ENCODE data around the gene ESYT2.

Gene ESYT2

GRCh38 chr7:158834878-158835784 is 5.8 kb upstream of the ESYT2 start:
- WGBS (ENCODE audit: insufficient coverage), result 91% methylated on average over 16 of the region's 21 CpGs
- Histone ChIP-seq H3K36me3 (ENCODE audit: control insufficient read depth in 4 of 4, insufficient read depth in 4 of 4, low read length in 3 of 4) (no peaks in the 10 kb centered on the region), H3K27ac (ENCODE audit: insufficient read depth in 1 of 2, low read depth in 1 of 2, low read length in 2 of 2, poor library complexity in 1 of 2, severe bottlenecking in 2 of 2) (no peak overlapping the region), H3K27me3 (replicated peaks in 2 of 5; ENCODE audit: control insufficient read depth in 4 of 5, insufficient read depth in 5 of 5, low read length in 4 of 5) (no peaks in the 10 kb centered on the region), H3K4me3 (ENCODE audit: control insufficient read depth in 1 of 7, extremely low read depth in 1 of 7, insufficient read depth in 4 of 7, low read depth in 2 of 7, low read length in 6 of 7) (no peak overlapping the region), H3K4me1 (ENCODE audit: control extremely low read depth in 1 of 4, control insufficient read depth in 4 of 4, insufficient read depth in 4 of 4, low read length in 3 of 4) (peaks cover 6 to 12% (median 9%) of the 10 kb centered on the region in 4 experiments), H3K9me3 (ENCODE audit: control extremely low read depth in 1 of 5, control insufficient read depth in 4 of 5, insufficient read depth in 2 of 5, low read depth in 1 of 5, low read length in 4 of 5) (no peaks in the 10 kb centered on the region)
- ChIA-PET POLR2A (no interaction called here), CTCF (interaction anchor here (0.8 to 1.3 kb wide), 2 partner anchors 16 to 24 kb away, joined by 3 to 5 read pairs; no protein-coding TSS in a partner anchor)
- no peak for DNase-seq

DNA sequence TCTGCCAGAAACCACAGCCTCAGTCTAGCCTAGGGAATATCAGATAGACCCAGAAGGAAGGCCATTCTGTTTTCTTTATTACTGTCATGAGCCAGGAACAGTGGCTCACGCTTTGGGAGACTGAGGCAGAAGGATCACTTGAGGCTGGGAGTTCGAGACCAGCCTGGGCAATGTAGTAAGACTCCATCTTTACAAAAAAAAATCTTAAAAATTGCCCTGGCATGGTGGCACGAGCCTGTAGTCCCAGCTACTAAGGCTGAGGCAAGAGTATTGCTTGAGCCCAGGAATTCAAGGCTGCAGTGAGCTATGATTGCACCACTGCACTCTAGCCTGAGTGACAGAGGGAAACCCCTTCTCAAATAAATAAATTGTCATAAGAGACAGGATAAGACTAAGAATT is 3.7 kb upstream of the ESYT2 start:
- CTCF ChIA-PET, result interaction anchor here (1.4 kb wide), 1 partner anchor 10 kb away, joined by 4 read pairs; no protein-coding TSS in a partner anchor
- no peaks in the 10 kb centered on the region for H3K36me3 ChIP-seq (ENCODE audit: control insufficient read depth in 4 of 4, insufficient read depth in 4 of 4, low read length in 3 of 4)
- no peaks in the 10 kb centered on the region for H3K9me3 ChIP-seq (ENCODE audit: control extremely low read depth in 1 of 5, control insufficient read depth in 4 of 5, insufficient read depth in 2 of 5, low read depth in 1 of 5, low read length in 4 of 5)
- no peak overlapping the region for H3K27ac ChIP-seq (ENCODE audit: insufficient read depth in 1 of 2, low read depth in 1 of 2, low read length in 2 of 2, poor library complexity in 1 of 2, severe bottlenecking in 2 of 2)
- peaks cover 7 to 18% (median 12%) of the 10 kb centered on the region in 4 experiments for H3K4me1 ChIP-seq (ENCODE audit: control extremely low read depth in 1 of 4, control insufficient read depth in 4 of 4, insufficient read depth in 4 of 4, low read length in 3 of 4)
- WGBS (ENCODE audit: insufficient coverage), result 100% methylated on average over 3 of the region's 3 CpGs
- POLR2A ChIA-PET, result no interaction called here
- DNase-seq, result no peak
- H3K4me3 ChIP-seq (ENCODE audit: control insufficient read depth in 1 of 7, extremely low read depth in 1 of 7, insufficient read depth in 4 of 7, low read depth in 2 of 7, low read length in 6 of 7), result no peak overlapping the region
- no peaks in the 10 kb centered on the region for H3K27me3 ChIP-seq (replicated peaks in 2 of 5; ENCODE audit: control insufficient read depth in 4 of 5, insufficient read depth in 5 of 5, low read length in 4 of 5)

GRCh38 chr7:158831738-158832091 is 2.4 kb upstream of the ESYT2 start:
- Histone ChIP-seq H3K27me3 (replicated peaks in 2 of 5; ENCODE audit: control insufficient read depth in 4 of 5, insufficient read depth in 5 of 5, low read length in 4 of 5) (no peaks in the 10 kb centered on the region), H3K9me3 (ENCODE audit: control extremely low read depth in 1 of 5, control insufficient read depth in 4 of 5, insufficient read depth in 2 of 5, low read depth in 1 of 5, low read length in 4 of 5) (no peaks in the 10 kb centered on the region), H3K4me3 (ENCODE audit: control insufficient read depth in 1 of 7, extremely low read depth in 1 of 7, insufficient read depth in 4 of 7, low read depth in 2 of 7, low read length in 6 of 7) (no peak overlapping the region), H3K36me3 (ENCODE audit: control insufficient read depth in 4 of 4, insufficient read depth in 4 of 4, low read length in 3 of 4) (peaks cover 0 to under 1% (median 0%) of the 10 kb centered on the region in 4 experiments), H3K4me1 (ENCODE audit: control extremely low read depth in 1 of 4, control insufficient read depth in 4 of 4, insufficient read depth in 4 of 4, low read length in 3 of 4) (peaks cover 11 to 29% (median 22%) of the 10 kb centered on the region in 4 experiments), H3K27ac (ENCODE audit: insufficient read depth in 1 of 2, low read depth in 1 of 2, low read length in 2 of 2, poor library complexity in 1 of 2, severe bottlenecking in 2 of 2) (no peak overlapping the region)
- POLR2A ChIA-PET, result no interaction called here
- no peak for DNase-seq
- 90% methylated on average over 3 of the region's 6 CpGs for whole genome bisulfite sequencing (ENCODE audit: insufficient coverage)
- CTCF ChIA-PET, result interaction anchor here (1.1 to 3.8 kb wide), 3 partner anchors 10 to 48 kb away, joined by 3 to 12 read pairs (median 5); no protein-coding TSS in a partner anchor

GRCh38 chr7:158830211-158830723 is 958 bp upstream of the ESYT2 start:
- CTCF ChIA-PET, result interaction anchor here (0.7 to 3.8 kb wide), 9 partner anchors 10 to 55 kb away, joined by 3 to 12 read pairs (median 3); no protein-coding TSS in a partner anchor
- WGBS (ENCODE audit: insufficient coverage), result under 1% methylated on average over 13 of the region's 14 CpGs
- H3K27ac ChIP-seq (ENCODE audit: insufficient read depth in 1 of 2, low read depth in 1 of 2, low read length in 2 of 2, poor library complexity in 1 of 2, severe bottlenecking in 2 of 2), result peak overlapping the region; percentile 84 to 93
- POLR2A ChIA-PET, result interaction anchor here (0.6 to 1.3 kb wide), 2 partner anchors 13 to 1528 kb away, joined by 3 read pairs; no protein-coding TSS in a partner anchor
- H3K4me1 ChIP-seq (ENCODE audit: control extremely low read depth in 1 of 4, control insufficient read depth in 4 of 4, insufficient read depth in 4 of 4, low read length in 3 of 4), result peaks cover 21 to 40% (median 31%) of the 10 kb centered on the region in 4 experiments
- no peak for DNase-seq
- H3K27me3 ChIP-seq (replicated peaks in 2 of 5; ENCODE audit: control insufficient read depth in 4 of 5, insufficient read depth in 5 of 5, low read length in 4 of 5), result no peaks in the 10 kb centered on the region
- no peaks in the 10 kb centered on the region for H3K9me3 ChIP-seq (ENCODE audit: control extremely low read depth in 1 of 5, control insufficient read depth in 4 of 5, insufficient read depth in 2 of 5, low read depth in 1 of 5, low read length in 4 of 5)
- H3K36me3 ChIP-seq (ENCODE audit: control insufficient read depth in 4 of 4, insufficient read depth in 4 of 4, low read length in 3 of 4), result peaks cover 0 to 7% (median 0%) of the 10 kb centered on the region in 4 experiments
- H3K4me3 ChIP-seq (ENCODE audit: control insufficient read depth in 1 of 7, extremely low read depth in 1 of 7, insufficient read depth in 4 of 7, low read depth in 2 of 7, low read length in 6 of 7), result peak overlapping the region; percentile 65 to 92 (median 89)

DNA sequence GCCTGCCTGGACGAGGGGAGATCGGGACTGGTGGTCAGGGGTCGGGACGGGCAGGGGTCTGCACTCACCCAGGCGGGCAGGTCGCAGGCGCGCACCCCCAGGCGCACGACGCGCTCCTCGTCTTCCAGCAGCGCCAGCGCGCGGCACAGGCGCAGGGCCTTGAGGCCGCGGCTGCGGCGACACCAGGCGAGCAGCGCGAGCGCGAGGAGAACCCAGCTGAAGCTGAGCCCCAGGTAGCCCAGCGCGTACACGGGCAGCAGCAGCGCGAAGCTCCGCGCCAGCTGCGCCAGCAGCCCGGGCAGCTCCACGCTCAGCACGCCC is 328 bp downstream of the ESYT2 start:
- H3K36me3 ChIP-seq (ENCODE audit: control insufficient read depth in 4 of 4, insufficient read depth in 4 of 4, low read length in 3 of 4), result peaks cover 0 to 7% (median 0%) of the 10 kb centered on the region in 4 experiments
- no peaks in the 10 kb centered on the region for H3K9me3 ChIP-seq (ENCODE audit: control extremely low read depth in 1 of 5, control insufficient read depth in 4 of 5, insufficient read depth in 2 of 5, low read depth in 1 of 5, low read length in 4 of 5)
- 0% methylated on average over 37 of the region's 38 CpGs for WGBS (ENCODE audit: insufficient coverage)
- H3K27me3 ChIP-seq (replicated peaks in 2 of 5; ENCODE audit: control insufficient read depth in 4 of 5, insufficient read depth in 5 of 5, low read length in 4 of 5), result no peaks in the 10 kb centered on the region
- H3K4me3 ChIP-seq (ENCODE audit: control insufficient read depth in 1 of 7, extremely low read depth in 1 of 7, insufficient read depth in 4 of 7, low read depth in 2 of 7, low read length in 6 of 7), result peak overlapping the region; percentile 65 to 92 (median 89)
- ChIA-PET CTCF (interaction anchor here (1.7 to 3.8 kb wide), 4 partner anchors 32 to 56 kb away, joined by 3 to 12 read pairs (median 4); no protein-coding TSS in a partner anchor), POLR2A (interaction anchor here (1.0 to 1.3 kb wide), 3 partner anchors 10 to 148 kb away, joined by 3 to 4 read pairs (median 3); no protein-coding TSS in a partner anchor)
- peak; percentile 63 to 83 (median 79) for DNase-seq
- peaks cover 23 to 51% (median 44%) of the 10 kb centered on the region in 4 experiments for H3K4me1 ChIP-seq (ENCODE audit: control extremely low read depth in 1 of 4, control insufficient read depth in 4 of 4, insufficient read depth in 4 of 4, low read length in 3 of 4)
- peak overlapping the region; percentile 85 to 93 for H3K27ac ChIP-seq (ENCODE audit: insufficient read depth in 1 of 2, low read depth in 1 of 2, low read length in 2 of 2, poor library complexity in 1 of 2, severe bottlenecking in 2 of 2)

DNA sequence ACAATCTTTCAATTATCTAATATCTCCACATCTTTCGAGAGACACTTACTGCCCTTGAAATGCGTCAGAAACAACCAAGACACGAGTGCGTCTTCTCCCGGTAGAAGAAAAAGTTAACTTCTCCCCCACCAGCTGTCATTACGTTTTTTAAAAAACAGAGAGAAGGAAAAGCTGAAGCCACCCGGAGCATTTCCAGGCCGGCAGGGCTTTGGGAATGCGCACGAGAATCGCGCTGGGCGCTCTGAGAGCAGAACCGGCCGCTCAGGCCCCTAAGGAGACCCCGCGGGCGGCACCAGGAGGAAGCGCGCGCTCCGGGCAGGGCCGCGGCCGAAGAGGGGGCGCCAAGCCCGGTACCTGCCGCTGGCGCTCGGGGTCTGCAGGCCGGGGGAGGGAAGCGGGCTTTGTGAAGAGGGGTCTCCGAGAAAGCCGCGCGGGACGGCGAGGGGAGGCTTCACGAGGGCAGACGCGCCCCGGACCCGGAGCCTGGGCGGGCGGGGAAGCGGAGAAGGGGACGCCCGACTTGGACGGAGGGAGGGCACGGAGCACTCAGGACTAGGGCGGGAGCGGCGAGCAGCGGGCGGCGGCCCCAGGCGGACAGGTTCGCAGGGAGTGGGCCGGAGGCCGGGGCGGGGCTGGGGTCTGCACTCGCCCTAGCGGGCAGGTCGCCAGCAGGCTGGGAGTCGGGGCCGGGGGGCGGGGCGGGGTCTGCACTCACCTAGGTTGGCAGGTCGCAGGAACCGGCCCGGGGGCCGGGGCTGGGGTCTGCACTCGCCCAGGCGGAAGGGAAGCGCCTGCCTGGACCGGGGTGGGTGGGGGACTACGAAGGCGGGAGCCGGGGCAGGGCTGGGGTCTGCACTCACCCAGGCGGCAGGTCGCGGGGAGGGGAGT is 932 bp downstream of the ESYT2 start:
- POLR2A ChIA-PET, result interaction anchor here (1.0 kb wide), 1 partner anchor 9 kb away, joined by 4 read pairs; no protein-coding TSS in a partner anchor
- under 1% methylated on average over 54 of the region's 82 CpGs for WGBS (ENCODE audit: insufficient coverage)
- Histone ChIP-seq H3K4me3 (ENCODE audit: control insufficient read depth in 1 of 7, extremely low read depth in 1 of 7, insufficient read depth in 4 of 7, low read depth in 2 of 7, low read length in 6 of 7) (peak overlapping the region; percentile 65 to 92 (median 89)), H3K27me3 (replicated peaks in 2 of 5; ENCODE audit: control insufficient read depth in 4 of 5, insufficient read depth in 5 of 5, low read length in 4 of 5) (no peaks in the 10 kb centered on the region), H3K36me3 (ENCODE audit: control insufficient read depth in 4 of 4, insufficient read depth in 4 of 4, low read length in 3 of 4) (peaks cover 0 to 7% (median 0%) of the 10 kb centered on the region in 4 experiments), H3K27ac (ENCODE audit: insufficient read depth in 1 of 2, low read depth in 1 of 2, low read length in 2 of 2, poor library complexity in 1 of 2, severe bottlenecking in 2 of 2) (peak overlapping the region; percentile 85 to 93), H3K9me3 (ENCODE audit: control extremely low read depth in 1 of 5, control insufficient read depth in 4 of 5, insufficient read depth in 2 of 5, low read depth in 1 of 5, low read length in 4 of 5) (no peaks in the 10 kb centered on the region), H3K4me1 (ENCODE audit: control extremely low read depth in 1 of 4, control insufficient read depth in 4 of 4, insufficient read depth in 4 of 4, low read length in 3 of 4) (peaks cover 23 to 57% (median 49%) of the 10 kb centered on the region in 4 experiments)
- DNase-seq, result peak in 1 of 3 donors; percentile 36
- CTCF ChIA-PET, result interaction anchor here (0.6 to 3.8 kb wide), 5 partner anchors 10 to 1877 kb away, joined by 3 to 12 read pairs (median 5); no protein-coding TSS in a partner anchor
